ENCODE results near the gene DAPK1. TPM values are rescaled to one million over a fixed set of nuclear protein-coding genes. Genes with fewer than 3 reads are reported as not detected.

Gene DAPK1
- total and polyA plus RNA-seq, 2 donors (not counting 1 experiment from before 2014, with no cell fraction given) = 1.7 to 2.8 TPM

GRCh38 chr9:87753313-87753712 is 255.6 kb downstream of the DAPK1 start:
- no peak overlapping the region for H3K4me3 ChIP-seq (ENCODE audit: control extremely low read depth in 1 of 5, extremely low read depth in 1 of 5, insufficient read depth in 1 of 5, low read depth in 2 of 5, low read length in 4 of 5)
- no peaks in the 10 kb centered on the region for H3K27me3 Mint-ChIP-seq
- no peak overlapping the region for H3K9ac ChIP-seq (ENCODE audit: low read length)
- no peak for ATAC-seq (ENCODE audit: low read depth)
- H3K9me3 ChIP-seq (ENCODE audit: control extremely low read depth in 1 of 3, control insufficient read depth in 2 of 3, insufficient read depth in 1 of 3, low read length in 2 of 3) = peaks cover 0 to 3% (median 0%) of the 10 kb centered on the region in 3 donors
- no peaks in the 10 kb centered on the region for H3K4me1 Mint-ChIP-seq
- POLR2A ChIA-PET = no interaction called here
- H4K20me1 ChIP-seq (ENCODE audit: control insufficient read depth, insufficient read depth, low read length, poor library complexity, severe bottlenecking) = no peaks in the 10 kb centered on the region
- no CpG with 5 or more reads among the region's 2 CpGs for WGBS (ENCODE audit: insufficient coverage)
- no peak for DNase-seq
- TF ChIP-seq CTCF (IDR thresholded peaks at IDR 0.05) (no peak), EZH2 (IDR thresholded peaks at IDR 0.05; ENCODE audit: borderline replicate concordance, insufficient read depth, low read depth, low read length, poor library complexity, severe bottlenecking) (no peak)
- no peaks in the 10 kb centered on the region for H3K27me3 ChIP-seq (replicated peaks in 1 of 4; ENCODE audit: control extremely low read depth in 1 of 4, control insufficient read depth in 3 of 4, insufficient read depth in 4 of 4, low read length in 3 of 4)
- CTCF ChIA-PET = no interaction called here
- no peaks in the 10 kb centered on the region for H3K36me3 ChIP-seq (replicated peaks in 1 of 2; ENCODE audit: control extremely low read depth in 1 of 2, control insufficient read depth in 1 of 2, extremely low read depth in 1 of 2, insufficient read depth in 2 of 2, low read length in 1 of 2)
- H3K4me2 ChIP-seq (replicated peaks; ENCODE audit: low read depth, low read length, poor library complexity, severe bottlenecking) = no peak overlapping the region
- no peak overlapping the region for H3K4me3 Mint-ChIP-seq
- H3K9me3 Mint-ChIP-seq (ENCODE audit: insufficient read depth) = peaks cover 3% of the 10 kb centered on the region
- intact Hi-C loops (cut with micrococcal nuclease) = no loop called here
- no peak overlapping the region for H3K27ac Mint-ChIP-seq
- H2AFZ ChIP-seq (ENCODE audit: insufficient read depth, low read depth, low read length, poor library complexity, severe bottlenecking) = no peak overlapping the region
- no peaks in the 10 kb centered on the region for H3K79me2 ChIP-seq (ENCODE audit: control insufficient read depth, insufficient read depth, low read length)
- H3K4me1 ChIP-seq (ENCODE audit: control insufficient read depth in 2 of 2, insufficient read depth in 2 of 2, low read length in 2 of 2) = no peaks in the 10 kb centered on the region
- no peak overlapping the region for H3K27ac ChIP-seq (ENCODE audit: low read length in 2 of 2)

Small RNA genes lying within 50 kb of the gene (small RNA-seq; reads per million reads assigned to genes)
- gene AL161787.1 (ENCODE audit: insufficient read length, low read depth, low replicate concordance) = not detected

Other genes with a start within 250 kb of the DAPK1 start
- 0.70 and 0.74 TPM in 2 replicates for gene CTSL, start 228.3 kb downstream of the DAPK1 start, total RNA-seq
- 0.13 and 0.71 TPM in 2 replicates for gene CTSL, start 228.3 kb downstream of the DAPK1 start, polyA plus RNA-seq